ENCODE results near the gene AVPI1.
"Not testable (repeated sequence)": the region's sequence is repeated elsewhere in the genome, so short reads cannot be mapped to it uniquely, and the experiment has no call there.

Gene AVPI1

GRCh38 chr10:97682042-97682441 is 5.0 kb downstream of the AVPI1 start:
- DNase-seq, result no peak

- no peak for DNase-seq
Observed at GRCh38 chr10:97679594-97679993, 7.4 kb downstream of the AVPI1 start.

GRCh38 chr10:97676770-97677581 is 10.1 kb downstream of the AVPI1 start:
- DNase-seq, result no peak

- no peak for DNase-seq
Observed at GRCh38 chr10:97675222-97675621, 11.8 kb downstream of the AVPI1 start.

- no peak for DNase-seq
Observed at GRCh38 chr10:97673736-97674525, 13.1 kb downstream of the AVPI1 start.

GRCh38 chr10:97669571-97669970 is 17.5 kb downstream of the AVPI1 start:
- no peak for DNase-seq

GRCh38 chr10:97667463-97667862 is 19.6 kb downstream of the AVPI1 start:
- DNase-seq, result no peak

GRCh38 chr10:97666992-97667391 is 20.0 kb downstream of the AVPI1 start:
- no peak for DNase-seq

GRCh38 chr10:97664282-97664850 is 22.7 kb downstream of the AVPI1 start:
- no peak for DNase-seq

- DNase-seq, result no peak
Observed at GRCh38 chr10:97659589-97659988, 27.5 kb downstream of the AVPI1 start.

GRCh38 chr10:97656777-97657176 is 30.3 kb downstream of the AVPI1 start:
- DNase-seq, result no peak

GRCh38 chr10:97651773-97652172 is 35.3 kb downstream of the AVPI1 start:
- DNase-seq, result no peak

- DNase-seq, result no peak
Observed at GRCh38 chr10:97650726-97651125, 36.3 kb downstream of the AVPI1 start.

- not testable (repeated sequence) for DNase-seq
Observed at GRCh38 chr10:97649405-97649750, 37.7 kb downstream of the AVPI1 start.

GRCh38 chr10:97648562-97649404 is 38.3 kb downstream of the AVPI1 start:
- no peak for DNase-seq

GRCh38 chr10:97647556-97647955 is 39.5 kb downstream of the AVPI1 start:
- DNase-seq, result no peak

GRCh38 chr10:97644936-97645335 is 42.1 kb downstream of the AVPI1 start:
- DNase-seq, result no peak

- DNase-seq, result no peak
Observed at GRCh38 chr10:97643441-97643985, 43.5 kb downstream of the AVPI1 start.

- not testable (repeated sequence) for DNase-seq
Observed at GRCh38 chr10:97642471-97643159, 44.4 kb downstream of the AVPI1 start.

GRCh38 chr10:97640868-97641811 is 45.9 kb downstream of the AVPI1 start:
- no peak for DNase-seq

Data from activated gamma-delta T cell (primary cell).